GM19395 (cell line): ENCODE measurements around the gene HS3ST3A1.
"Not testable (repeated sequence)": the region's sequence is repeated elsewhere in the genome, so short reads cannot be mapped to it uniquely, and the experiment has no call there.

Source experiments
- ATAC-seq: cut with Tn5 transposase; IDR thresholded peaks from one replicate; pipeline ENCODE4 v1.9.1; 2021; ENCODE audit warnings: mild to moderate bottlenecking, moderate library complexity; ENCODE audit not compliant: unreplicated experiment

HS3ST3A1 gene

GRCh38 chr17:13576661-13577526 is 24.8 kb downstream of the HS3ST3A1 start:
- no peak for ATAC-seq

DNA sequence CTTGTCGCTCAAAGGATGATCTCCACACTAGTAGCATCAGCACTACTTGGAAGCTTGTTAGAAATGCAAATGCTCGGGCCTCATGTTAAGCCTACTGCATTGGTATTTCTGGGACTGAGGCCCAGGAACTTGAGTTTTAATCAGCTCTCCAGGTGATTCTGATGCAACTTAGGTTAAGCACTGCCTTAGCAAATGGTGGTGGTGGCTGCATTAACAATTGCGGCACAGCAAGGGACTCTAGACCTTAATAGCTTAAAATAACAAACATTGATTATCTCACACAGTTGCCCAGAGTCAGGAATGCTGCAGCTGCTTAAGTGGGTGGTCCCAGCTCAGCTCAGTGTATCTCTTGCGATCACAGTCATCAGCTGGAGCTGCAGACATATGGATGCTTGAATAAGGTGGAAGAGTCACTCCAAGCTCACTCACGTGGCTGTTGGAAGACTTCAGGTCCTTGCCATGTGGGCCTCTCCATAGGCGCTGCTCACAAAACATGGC is 25.8 kb downstream of the HS3ST3A1 start:
- ATAC-seq: no peak

- no peak for ATAC-seq
Observed at GRCh38 chr17:13575466-13575865, 26.3 kb downstream of the HS3ST3A1 start.

- no peak for ATAC-seq
Observed at GRCh38 chr17:13572581-13572980, 29.1 kb downstream of the HS3ST3A1 start.

DNA sequence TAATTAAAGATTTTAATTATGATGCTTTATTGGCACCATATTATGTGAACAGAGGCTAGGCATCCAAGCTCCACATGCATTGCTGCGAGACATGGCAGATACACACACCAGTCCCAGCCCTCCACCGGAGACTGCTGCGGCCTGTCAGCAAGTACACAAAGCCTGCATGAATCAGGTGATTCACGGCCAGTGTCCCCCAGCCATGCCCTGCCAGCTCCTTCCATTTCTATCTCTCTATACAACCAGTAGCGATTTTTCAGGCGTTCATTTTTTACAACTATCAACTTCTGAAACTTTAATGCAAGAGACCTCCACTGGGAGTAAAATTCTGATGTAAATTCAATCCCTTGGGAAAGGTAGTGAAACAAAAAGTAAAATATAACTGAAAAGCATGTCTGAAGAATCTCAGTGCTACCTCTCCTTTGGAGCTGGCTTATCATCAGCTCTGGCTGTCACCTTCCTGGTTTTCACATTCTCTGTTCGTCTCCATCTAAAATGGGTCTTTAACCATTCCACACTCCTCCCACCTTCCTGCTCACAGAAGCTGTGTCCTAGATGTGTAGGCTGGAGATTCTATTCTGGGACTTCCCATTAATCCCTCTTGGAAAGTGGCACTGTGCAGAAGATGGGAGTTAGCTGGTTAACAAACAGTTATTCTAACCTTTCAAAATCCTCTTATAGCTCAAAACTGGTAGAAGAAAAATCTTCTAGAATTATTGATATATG is 32.2 kb downstream of the HS3ST3A1 start:
- ATAC-seq: no peak

DNA sequence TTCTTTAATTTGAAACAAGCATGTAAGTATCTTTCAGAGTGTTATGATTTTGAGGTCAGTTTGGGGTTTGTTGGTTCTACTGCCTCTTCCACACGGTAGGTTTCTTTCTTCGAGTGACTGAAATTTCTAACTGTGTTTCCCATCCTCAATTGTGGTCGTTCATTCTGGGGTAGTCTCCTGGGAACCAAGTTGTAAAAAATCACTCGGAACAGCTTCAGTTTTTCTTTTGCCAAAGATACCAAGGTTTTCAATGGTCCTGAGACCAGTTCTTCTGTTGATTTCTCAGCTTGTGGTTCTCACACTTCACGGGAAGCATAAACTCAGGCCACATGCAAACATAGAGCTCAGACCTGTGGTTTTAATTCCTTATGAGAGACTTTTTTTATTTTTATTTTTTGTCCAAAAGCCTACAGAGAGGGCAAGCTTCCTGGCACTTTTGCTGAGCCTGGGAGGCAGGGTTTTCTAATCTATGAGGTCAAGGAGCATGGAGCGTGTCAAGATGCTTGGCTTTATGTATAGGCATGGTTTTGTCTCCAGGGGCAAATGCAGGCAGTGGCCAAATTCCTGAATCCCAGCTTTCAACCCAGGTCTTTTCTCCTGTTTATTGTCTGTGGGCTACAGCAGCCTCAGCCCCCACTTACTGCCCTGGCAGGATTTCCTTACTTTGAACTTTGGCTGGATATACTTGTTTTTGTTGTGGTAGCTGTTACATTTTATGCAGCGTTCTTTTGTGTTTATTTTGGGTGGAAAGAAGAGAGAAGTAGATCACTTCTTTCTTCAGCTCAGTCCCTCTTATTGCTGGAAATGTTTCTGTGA is 32.9 kb downstream of the HS3ST3A1 start:
- ATAC-seq: no peak

DNA sequence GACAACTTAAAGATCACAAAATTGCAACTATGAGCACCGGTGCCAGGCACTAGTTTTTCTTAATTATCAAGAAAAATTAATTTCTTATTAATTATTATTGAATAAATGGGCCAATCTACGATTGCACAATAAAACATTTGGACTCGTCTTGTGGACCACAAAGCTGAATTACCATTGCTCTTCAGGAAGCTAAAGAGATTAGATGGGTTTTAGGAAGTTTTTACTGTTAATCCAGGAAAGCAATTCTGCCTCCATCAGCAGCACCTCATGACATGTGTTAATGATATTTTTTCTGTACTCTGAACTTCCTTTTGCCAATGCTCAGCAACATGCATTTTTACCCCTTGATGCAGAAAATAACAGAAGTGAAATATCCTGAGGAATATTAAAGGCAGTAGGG is 37.9 kb downstream of the HS3ST3A1 start:
- ATAC-seq: no peak

DNA sequence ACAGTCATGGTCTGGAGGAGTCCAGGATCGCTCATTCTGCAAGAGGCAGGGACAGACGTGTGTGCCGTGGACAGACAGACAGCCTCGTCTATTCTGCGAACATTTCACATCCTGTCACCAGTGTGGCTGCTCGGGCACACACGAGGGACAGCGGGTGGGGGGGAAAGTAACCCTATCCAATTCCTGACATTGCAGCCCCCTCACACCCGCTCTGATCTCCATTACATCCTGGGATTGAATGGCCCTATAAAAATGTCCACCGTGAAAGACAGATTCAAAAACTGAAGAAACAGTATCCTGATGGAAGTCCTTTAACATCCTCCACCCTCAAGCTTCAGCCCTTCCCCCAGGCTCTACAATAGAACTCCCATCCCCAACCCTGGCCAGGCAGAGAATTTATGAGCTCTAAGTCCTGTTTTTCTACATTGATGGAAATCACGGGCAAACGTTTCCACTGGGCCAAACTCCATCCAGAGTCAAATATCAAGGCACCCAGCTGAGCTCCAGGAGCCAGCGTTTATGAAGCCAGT is 39.4 kb downstream of the HS3ST3A1 start:
- no peak for ATAC-seq

GRCh38 chr17:13561606-13562270 is 40.0 kb downstream of the HS3ST3A1 start:
- no peak for ATAC-seq

DNA sequence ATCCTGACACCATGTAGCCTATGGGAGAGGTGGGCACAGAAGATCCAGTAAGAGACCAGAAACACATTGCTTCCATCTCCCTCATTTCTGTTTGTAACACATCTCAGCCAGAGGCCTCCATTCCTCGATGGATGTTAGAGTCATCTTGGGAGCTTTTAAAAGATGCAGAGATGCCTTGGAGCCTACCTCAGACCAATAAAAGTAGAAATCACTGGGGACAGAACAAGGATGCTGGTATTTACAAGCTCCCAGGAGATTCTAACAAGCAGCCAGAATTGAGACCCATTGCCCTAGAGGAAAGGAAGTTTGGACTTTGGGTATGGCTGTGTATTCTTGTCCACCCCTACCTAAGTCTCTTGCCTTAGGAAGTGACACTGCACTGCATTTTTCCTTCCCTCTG is 40.8 kb downstream of the HS3ST3A1 start:
- ATAC-seq: no peak

- ATAC-seq: no peak
Observed at GRCh38 chr17:13558588-13558987, 43.1 kb downstream of the HS3ST3A1 start.

GRCh38 chr17:13557077-13557476 is 44.7 kb downstream of the HS3ST3A1 start:
- ATAC-seq: no peak

GRCh38 chr17:13554231-13554630 is 47.5 kb downstream of the HS3ST3A1 start:
- ATAC-seq: no peak

DNA sequence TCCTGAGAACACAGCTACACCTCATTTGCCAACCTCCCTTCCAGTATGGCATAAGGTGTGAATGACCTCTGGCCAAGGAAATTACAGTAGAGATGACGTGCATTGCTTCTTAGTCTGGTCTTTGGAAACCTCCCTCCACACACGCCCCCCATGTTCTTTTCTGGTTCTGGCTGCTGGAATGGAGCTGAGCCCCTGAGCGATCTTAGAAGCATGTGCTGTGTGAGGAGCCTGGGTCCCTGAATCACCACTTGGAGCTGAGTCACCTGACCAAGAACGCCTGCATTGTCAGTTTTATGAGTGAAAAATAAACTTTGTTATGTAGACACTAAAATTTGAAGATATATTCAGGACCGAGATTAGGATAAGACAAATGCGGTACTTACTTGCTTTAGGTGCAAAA is 51.4 kb downstream of the HS3ST3A1 start:
- no peak for ATAC-seq

GRCh38 chr17:13548576-13548975 is 53.2 kb downstream of the HS3ST3A1 start:
- not testable (repeated sequence) for ATAC-seq

- ATAC-seq: no peak
Observed at GRCh38 chr17:13546851-13547250, 54.9 kb downstream of the HS3ST3A1 start.

- no peak for ATAC-seq
Observed at GRCh38 chr17:13545941-13546340, 55.8 kb downstream of the HS3ST3A1 start.

GRCh38 chr17:13544765-13545164 is 57.0 kb downstream of the HS3ST3A1 start:
- ATAC-seq: no peak

- ATAC-seq: no peak
Observed at GRCh38 chr17:13544292-13544691, 57.4 kb downstream of the HS3ST3A1 start.

DNA sequence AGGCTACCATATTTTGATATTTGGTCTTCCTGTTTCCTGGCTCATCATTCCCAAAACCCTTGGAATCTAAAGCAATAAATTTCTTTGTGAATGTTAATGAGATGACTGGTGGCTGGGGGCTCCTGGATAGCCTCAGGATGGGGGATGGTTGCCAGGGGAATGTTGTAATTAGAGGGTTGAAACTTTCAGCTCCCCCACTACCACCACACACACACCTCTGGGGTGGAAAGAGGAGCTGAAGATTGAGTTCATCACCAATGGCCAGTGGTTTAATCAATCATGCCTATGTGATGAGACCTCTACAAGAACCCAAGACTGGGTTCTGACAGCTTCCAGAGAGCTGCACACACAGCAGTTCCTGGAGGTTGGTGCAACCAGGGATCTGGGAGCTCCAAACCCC is 59.1 kb downstream of the HS3ST3A1 start:
- ATAC-seq: no peak
